HFFc6 (cell line): ENCODE data around the gene PPP2R5A. TPM values are rescaled to one million over a fixed set of nuclear protein-coding genes. Genes with fewer than 3 reads are reported as not detected.

ENCODE experiments used
- DNase-seq: peaks from one replicate; pipeline ENCODE4 v3.0.0-alpha.2; 2018
- H3K27ac Mint-ChIP-seq: 2 replicates; pipeline ENCODE4 v1.8.0; 2020; ENCODE audit warnings: mild to moderate bottlenecking, mixed read lengths
- H3K27me3 Mint-ChIP-seq: 2 replicates; pipeline ENCODE4 v1.8.0; 2021; ENCODE audit warnings: mild to moderate bottlenecking, moderate library complexity, mixed read lengths; ENCODE audit not compliant: insufficient read depth
- H3K36me3 Mint-ChIP-seq: 2 replicates; pipeline ENCODE4 v1.8.0; 2021; ENCODE audit warnings: low read depth, mixed read lengths
- H3K4me1 Mint-ChIP-seq: 2 replicates; pipeline ENCODE4 v1.8.0; 2020; ENCODE audit warnings: low read depth, mixed read lengths
- H3K4me3 Mint-ChIP-seq: 2 replicates; pipeline ENCODE4 v1.8.0; 2020; ENCODE audit warnings: mild to moderate bottlenecking, moderate library complexity, mixed read lengths
- H3K9me3 Mint-ChIP-seq: 2 replicates; pipeline ENCODE4 v1.8.0; 2020; ENCODE audit warnings: mild to moderate bottlenecking, mixed read lengths
- total RNA-seq, 6 experiments: library from RNA; stranded (reverse); fragmentation: NEBNext Ultra II Directional; extraction: Animal tissue kit (Norgen Biotek cat#: 25700); gene quantifications; 2 replicates in 1 of 6; 3 replicates in 5 of 6; pipeline ENCODE4 v1.2.3, GENCODE V29; 2021
- TF ChIP-seq, protein P1 (sequence below): fragments of 200-600 bp; sonication (generic); IDR thresholded peaks from 2 replicates; pipeline ENCODE4 v1.5.0; 2021; ENCODE audit warnings: antibody characterized with exemption, mild to moderate bottlenecking

The PPP2R5A gene
- total RNA-seq, 6 experiments from 2014 or later: 15.2 to 19.5 (median 17.8) TPM

GRCh38 chr1:212341090-212341489, 55.9 kb downstream of the PPP2R5A start:
- TF ChIP-seq, protein P1, sequence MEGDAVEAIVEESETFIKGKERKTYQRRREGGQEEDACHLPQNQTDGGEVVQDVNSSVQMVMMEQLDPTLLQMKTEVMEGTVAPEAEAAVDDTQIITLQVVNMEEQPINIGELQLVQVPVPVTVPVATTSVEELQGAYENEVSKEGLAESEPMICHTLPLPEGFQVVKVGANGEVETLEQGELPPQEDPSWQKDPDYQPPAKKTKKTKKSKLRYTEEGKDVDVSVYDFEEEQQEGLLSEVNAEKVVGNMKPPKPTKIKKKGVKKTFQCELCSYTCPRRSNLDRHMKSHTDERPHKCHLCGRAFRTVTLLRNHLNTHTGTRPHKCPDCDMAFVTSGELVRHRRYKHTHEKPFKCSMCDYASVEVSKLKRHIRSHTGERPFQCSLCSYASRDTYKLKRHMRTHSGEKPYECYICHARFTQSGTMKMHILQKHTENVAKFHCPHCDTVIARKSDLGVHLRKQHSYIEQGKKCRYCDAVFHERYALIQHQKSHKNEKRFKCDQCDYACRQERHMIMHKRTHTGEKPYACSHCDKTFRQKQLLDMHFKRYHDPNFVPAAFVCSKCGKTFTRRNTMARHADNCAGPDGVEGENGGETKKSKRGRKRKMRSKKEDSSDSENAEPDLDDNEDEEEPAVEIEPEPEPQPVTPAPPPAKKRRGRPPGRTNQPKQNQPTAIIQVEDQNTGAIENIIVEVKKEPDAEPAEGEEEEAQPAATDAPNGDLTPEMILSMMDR: no peak
- DNase-seq: no peak
- H3K27me3 Mint-ChIP-seq: no peaks in the 10 kb centered on the region
- H3K4me3 Mint-ChIP-seq: no peak overlapping the region
- no peaks in the 10 kb centered on the region for H3K9me3 Mint-ChIP-seq
- no peak overlapping the region for H3K27ac Mint-ChIP-seq
- no peaks in the 10 kb centered on the region for H3K4me1 Mint-ChIP-seq
- 0 out of 2 replicates have a peak, but pooled peaks cover 5% of the 10 kb centered on the region for H3K36me3 Mint-ChIP-seq

DNA sequence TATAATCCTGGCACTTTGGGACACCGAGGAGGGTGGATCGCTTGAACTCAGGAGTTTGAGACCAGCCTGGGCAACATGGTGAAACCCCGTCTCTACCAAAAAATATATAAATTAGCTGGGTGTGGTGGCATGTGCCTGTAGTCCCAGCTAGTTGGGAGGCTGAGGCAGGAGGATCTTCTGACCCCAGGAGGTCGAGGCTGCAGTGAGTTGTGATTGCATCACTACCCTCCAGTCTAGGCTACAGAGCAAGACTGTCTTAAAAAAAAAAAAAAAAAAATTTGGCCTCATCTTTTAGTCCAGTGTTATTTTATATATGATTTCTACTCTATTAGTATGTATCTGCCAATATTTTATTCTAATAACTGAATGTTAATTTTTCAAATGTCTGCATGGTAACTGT, 59.7 kb downstream of the PPP2R5A start:
- no peak overlapping the region for H3K27ac Mint-ChIP-seq
- no peak for DNase-seq
- TF ChIP-seq, protein P1: no peak
- H3K4me3 Mint-ChIP-seq: no peak overlapping the region
- no peaks in the 10 kb centered on the region for H3K27me3 Mint-ChIP-seq
- no peaks in the 10 kb centered on the region for H3K4me1 Mint-ChIP-seq
- no peaks in the 10 kb centered on the region for H3K36me3 Mint-ChIP-seq
- no peaks in the 10 kb centered on the region for H3K9me3 Mint-ChIP-seq

GRCh38 chr1:212346601-212347000, 61.4 kb downstream of the PPP2R5A start:
- H3K36me3 Mint-ChIP-seq: no peaks in the 10 kb centered on the region
- no peak overlapping the region for H3K4me3 Mint-ChIP-seq
- DNase-seq: no peak
- H3K4me1 Mint-ChIP-seq: no peaks in the 10 kb centered on the region
- no peak overlapping the region for H3K27ac Mint-ChIP-seq
- no peaks in the 10 kb centered on the region for H3K27me3 Mint-ChIP-seq
- TF ChIP-seq, protein P1: no peak
- no peaks in the 10 kb centered on the region for H3K9me3 Mint-ChIP-seq

- Mint-ChIP-seq H3K27me3 (no peaks in the 10 kb centered on the region), H3K4me1 (peaks cover 28% of the 10 kb centered on the region), H3K9me3 (no peaks in the 10 kb centered on the region), H3K4me3 (no peak overlapping the region), H3K36me3 (peaks cover 6% of the 10 kb centered on the region), H3K27ac (no peak overlapping the region)
- no peak for DNase-seq
- TF ChIP-seq, protein P1: no peak
Observed at GRCh38 chr1:212351588-212352362, 66.6 kb downstream of the PPP2R5A start.

DNA sequence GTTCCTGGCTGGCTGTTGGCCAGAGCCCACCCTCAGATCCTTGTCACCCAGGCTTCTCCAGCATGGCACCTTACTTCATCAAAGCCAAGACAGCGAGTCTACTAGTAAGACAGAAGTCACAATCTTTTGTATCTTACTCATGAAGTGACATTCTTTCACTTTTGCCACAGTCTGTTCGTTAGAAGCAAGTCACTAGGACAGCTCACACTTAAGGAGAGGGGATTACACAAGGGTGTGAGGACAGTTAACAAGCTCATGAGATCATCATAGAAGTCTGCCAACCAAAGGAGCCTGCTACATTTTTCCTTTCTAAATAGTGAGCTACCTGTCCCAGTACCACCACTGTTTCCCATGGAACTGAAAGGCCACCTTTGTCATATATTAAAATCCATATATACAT, 68.0 kb downstream of the PPP2R5A start:
- no peak for DNase-seq
- peaks cover 28% of the 10 kb centered on the region for H3K4me1 Mint-ChIP-seq
- H3K27me3 Mint-ChIP-seq: no peaks in the 10 kb centered on the region
- no peak overlapping the region for H3K4me3 Mint-ChIP-seq
- H3K27ac Mint-ChIP-seq: no peak overlapping the region
- no peaks in the 10 kb centered on the region for H3K9me3 Mint-ChIP-seq
- TF ChIP-seq, protein P1: no peak
- H3K36me3 Mint-ChIP-seq: peaks cover 6% of the 10 kb centered on the region
